GM13977 (cell line): ENCODE data around the gene GPR137C.

Experiments
- DNase-seq: peaks from one replicate; pipeline ENCODE4 v3.0.0; 2012; ENCODE audit warnings: low spot score
- CTCF ChIP-seq: IDR thresholded peaks from 2 replicates; pipeline ENCODE4 v1.5.1; 2012; ENCODE audit warnings: mild to moderate bottlenecking, control low read depth; ENCODE audit not compliant: insufficient read depth; ENCODE audit errors: extremely low read depth, missing control alignments
- in situ Hi-C: fragments of 300-500 bp; cut with MboI; formaldehyde crosslinking; loops from one replicate; pipeline ENCODE4 v1.12.0; 2022; ENCODE audit warnings: low sequenced_read_pairs, low pct_unique_long_range_greater_than_20kb, mixed read lengths, inconsistent platforms; ENCODE audit not compliant: unreplicated experiment

Gene GPR137C

GRCh38 chr14:52552063-52552988, at the start of gene GPR137C, which contains the start of gene TXNDC16:
Gene GPR137C, plus strand, starts transcription at chr14:52552836. Its CDS starts 312 bp downstream, at chr14:52553148.
Gene TXNDC16, minus strand, starts transcription at chr14:52552505. Its CDS starts 8,948 bp downstream, at chr14:52543557.
- DNase-seq, result peak; percentile 98
- TF ChIP-seq CTCF, result no peak
- in situ Hi-C loops, result no loop called here

DNA sequence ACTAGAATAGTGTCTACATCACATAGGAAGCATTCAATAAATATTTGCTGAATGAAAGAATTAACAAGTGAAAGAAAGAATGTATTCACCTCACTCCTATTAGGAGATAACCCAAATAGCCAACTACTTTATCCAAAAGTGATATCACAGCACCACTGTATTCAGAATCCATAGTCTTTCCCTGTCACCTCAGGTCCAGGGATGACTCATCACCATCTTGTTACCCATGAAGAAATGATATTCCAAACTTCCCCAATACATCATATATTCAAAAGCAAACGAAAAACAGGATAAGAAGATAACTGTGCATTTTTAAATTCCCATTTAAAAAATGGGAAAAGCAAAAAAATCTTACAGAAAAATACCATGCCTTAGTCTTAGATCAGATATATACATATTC, 39.4 kb upstream of the GPR137C start:
- no peak for DNase-seq
- no peak for TF ChIP-seq CTCF
- in situ Hi-C loops, result no loop called here

DNA sequence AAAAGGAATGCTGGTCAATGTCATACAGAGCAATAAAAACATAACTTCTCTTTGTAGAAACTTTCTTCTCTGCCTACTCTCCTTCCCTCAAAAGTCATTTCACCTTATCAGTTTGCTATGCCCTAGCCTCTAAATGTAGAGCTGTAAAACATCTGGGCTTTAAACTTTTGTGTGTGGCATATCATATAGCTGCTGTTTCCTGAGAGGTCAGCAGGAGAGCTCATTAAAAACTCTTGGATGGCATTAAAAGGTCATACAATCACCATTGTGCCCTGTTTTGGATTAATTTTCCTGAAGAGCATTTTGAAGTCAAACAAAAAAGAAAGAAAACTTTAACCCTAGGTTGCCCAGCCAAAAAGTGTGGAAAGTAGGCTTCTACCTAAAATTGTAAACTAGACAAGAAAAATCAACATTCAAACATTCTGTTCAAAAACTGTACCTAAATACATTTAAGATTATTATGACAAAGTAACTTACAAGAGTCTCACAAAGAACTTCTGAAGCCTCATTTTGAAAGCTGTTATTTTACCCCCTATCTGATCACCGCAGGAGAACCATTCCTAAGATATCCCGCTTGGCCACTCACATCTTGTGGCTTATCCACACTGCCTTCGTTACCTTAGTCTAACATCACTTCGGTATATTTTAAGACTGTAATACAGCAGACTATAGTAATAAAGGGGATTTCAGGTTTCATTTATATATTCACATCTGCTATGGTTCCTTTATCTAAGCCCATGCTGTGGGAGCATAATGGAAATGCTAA, 38.4 kb upstream of the GPR137C start:
- DNase-seq, result no peak
- TF ChIP-seq CTCF, result no peak
- in situ Hi-C loops, result no loop called here

DNA sequence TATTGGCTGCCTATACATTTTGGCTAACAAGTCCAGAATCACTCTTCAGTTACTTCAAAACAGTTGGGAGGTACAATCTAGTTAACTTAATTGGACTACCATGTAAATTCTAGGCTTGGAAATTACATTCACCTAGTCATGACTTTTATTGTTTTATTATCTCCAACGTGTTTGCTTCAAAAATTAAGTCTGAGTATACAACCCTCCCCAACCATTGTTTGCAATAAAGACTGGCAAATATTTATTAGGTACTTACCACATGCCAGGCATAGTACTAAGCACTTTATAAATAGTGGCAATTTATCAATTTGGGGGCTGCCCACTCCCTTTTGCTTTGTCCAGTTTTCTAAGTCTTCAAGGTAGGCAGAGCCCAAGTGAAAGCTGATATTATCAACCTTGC, 30.6 kb upstream of the GPR137C start:
- in situ Hi-C loops, result no loop called here
- DNase-seq, result no peak
- TF ChIP-seq CTCF, result no peak

GRCh38 chr14:52522581-52523345, 29.9 kb upstream of the GPR137C start:
- in situ Hi-C loops, result no loop called here
- no peak for TF ChIP-seq CTCF
- DNase-seq, result no peak

DNA sequence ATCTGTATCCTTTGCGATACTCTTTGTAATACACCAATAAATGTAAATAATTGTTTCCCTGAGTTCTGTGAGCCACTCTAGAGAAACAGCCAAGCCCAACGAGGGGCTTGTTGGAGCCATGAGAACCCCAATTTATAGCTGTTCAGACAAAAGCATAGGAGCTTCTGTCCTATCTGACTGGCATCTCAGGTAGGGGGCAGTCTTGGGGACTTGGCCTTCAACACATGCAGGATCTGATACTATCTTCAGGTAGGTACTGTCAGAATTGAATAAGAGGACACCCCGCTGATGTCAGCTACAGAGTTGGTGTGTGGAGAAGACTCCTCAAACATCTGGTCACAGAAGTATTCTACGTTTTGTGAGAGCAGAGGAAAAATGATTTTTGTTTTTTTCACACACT, 25.6 kb upstream of the GPR137C start:
- DNase-seq, result no peak
- no peak for TF ChIP-seq CTCF
- in situ Hi-C loops, result no loop called here
